ENCODE measurements around the gene SUMO3. TPM values are rescaled to one million over a fixed set of nuclear protein-coding genes. Genes with fewer than 3 reads are reported as not detected.

SUMO3 gene
- total RNA-seq, 5 donors from 2014 or later (not counting 1 experiment from before 2014, with no cell fraction given), result 49.1 to 77.1 (median 53.7) TPM

GRCh38 chr21:44837537-44837936 is 19.7 kb upstream of the SUMO3 start:
- DNase-seq, result no peak
- Mint-ChIP-seq H3K4me1 (no peaks in the 10 kb centered on the region), H3K36me3 (no peaks in the 10 kb centered on the region), H3K9me3 (no peaks in the 10 kb centered on the region), H3K4me3 (no peak overlapping the region), H3K27ac (no peak overlapping the region), H3K27me3 (peaks cover 0 to 14% of the 10 kb centered on the region in 2 donors)
- H3K36me3 ChIP-seq (ENCODE audit: control insufficient read depth in 2 of 2, extremely low read depth in 1 of 2, insufficient read depth in 1 of 2, low read length in 1 of 2), result no peaks in the 10 kb centered on the region
- ChIA-PET POLR2A (no interaction called here), CTCF (no interaction called here)
- ATAC-seq (replicated peaks in 1 of 4), result no peak
- no peaks in the 10 kb centered on the region for H3K9me3 ChIP-seq
- no peak overlapping the region for H3K27ac ChIP-seq (ENCODE audit: low read length)
- 93% methylated on average over 13 of the region's 13 CpGs for whole genome bisulfite sequencing (ENCODE audit: insufficient coverage)
- no peak overlapping the region for H3K4me3 ChIP-seq (ENCODE audit: control insufficient read depth in 1 of 2, extremely low read depth in 1 of 2, low read length in 1 of 2)
- H3K27me3 ChIP-seq (replicated peaks in 1 of 2; ENCODE audit: control insufficient read depth in 2 of 2, extremely low read depth in 1 of 2, insufficient read depth in 2 of 2, low read length in 1 of 2), result peaks cover 0 to 44% of the 10 kb centered on the region in 2 experiments
- H3K4me1 ChIP-seq (ENCODE audit: control insufficient read depth in 1 of 2, extremely low read depth in 1 of 2, insufficient read depth in 2 of 2, low read length in 2 of 2), result no peaks in the 10 kb centered on the region

- Mint-ChIP-seq H3K36me3 (no peaks in the 10 kb centered on the region), H3K9me3 (no peaks in the 10 kb centered on the region), H3K4me1 (no peaks in the 10 kb centered on the region), H3K4me3 (no peak overlapping the region), H3K27me3 (peaks cover 0 to 12% of the 10 kb centered on the region in 2 donors), H3K27ac (no peak overlapping the region)
- DNase-seq (no peak), ATAC-seq (replicated peaks in 1 of 4) (no peak)
- ChIA-PET CTCF (no interaction called here), POLR2A (no interaction called here)
- no peaks in the 10 kb centered on the region for H3K4me1 ChIP-seq (ENCODE audit: control insufficient read depth in 1 of 2, extremely low read depth in 1 of 2, insufficient read depth in 2 of 2, low read length in 2 of 2)
- H3K36me3 ChIP-seq (ENCODE audit: control insufficient read depth in 2 of 2, extremely low read depth in 1 of 2, insufficient read depth in 1 of 2, low read length in 1 of 2), result no peaks in the 10 kb centered on the region
- no peak overlapping the region for H3K27ac ChIP-seq (ENCODE audit: low read length)
- H3K4me3 ChIP-seq (ENCODE audit: control insufficient read depth in 1 of 2, extremely low read depth in 1 of 2, low read length in 1 of 2), result no peak overlapping the region
- H3K27me3 ChIP-seq (replicated peaks in 1 of 2; ENCODE audit: control insufficient read depth in 2 of 2, extremely low read depth in 1 of 2, insufficient read depth in 2 of 2, low read length in 1 of 2), result peaks cover 0 to 38% of the 10 kb centered on the region in 2 experiments
- no peaks in the 10 kb centered on the region for H3K9me3 ChIP-seq
- WGBS (ENCODE audit: insufficient coverage), result 90% methylated on average over 34 of the region's 37 CpGs
Observed at GRCh38 chr21:44836666-44837471, 19.0 kb upstream of the SUMO3 start.

- no peaks in the 10 kb centered on the region for H3K36me3 Mint-ChIP-seq
- Histone ChIP-seq H3K27ac (ENCODE audit: low read length) (no peak overlapping the region), H3K9me3 (no peaks in the 10 kb centered on the region), H3K36me3 (ENCODE audit: control insufficient read depth in 2 of 2, extremely low read depth in 1 of 2, insufficient read depth in 1 of 2, low read length in 1 of 2) (no peaks in the 10 kb centered on the region), H3K27me3 (replicated peaks in 1 of 2; ENCODE audit: control insufficient read depth in 2 of 2, extremely low read depth in 1 of 2, insufficient read depth in 2 of 2, low read length in 1 of 2) (peaks cover 0 to 34% of the 10 kb centered on the region in 2 experiments), H3K4me3 (ENCODE audit: control insufficient read depth in 1 of 2, extremely low read depth in 1 of 2, low read length in 1 of 2) (no peak overlapping the region), H3K4me1 (ENCODE audit: control insufficient read depth in 1 of 2, extremely low read depth in 1 of 2, insufficient read depth in 2 of 2, low read length in 2 of 2) (peaks cover under 1% of the 10 kb centered on the region in 2 experiments)
- H3K4me3 Mint-ChIP-seq, result no peak overlapping the region
- DNase-seq (no peak), ATAC-seq (replicated peaks in 1 of 4) (no peak)
- H3K27ac Mint-ChIP-seq, result no peak overlapping the region
- no peaks in the 10 kb centered on the region for H3K9me3 Mint-ChIP-seq
- H3K4me1 Mint-ChIP-seq, result peaks cover 2 to 3% (median 3%) of the 10 kb centered on the region in 3 donors
- peaks cover 0 to 10% of the 10 kb centered on the region in 2 donors for H3K27me3 Mint-ChIP-seq
- CTCF ChIA-PET, result no interaction called here
- POLR2A ChIA-PET, result no interaction called here
- 83% methylated on average over 3 of the region's 3 CpGs for WGBS (ENCODE audit: insufficient coverage)
Observed at GRCh38 chr21:44836349-44836665, 18.4 kb upstream of the SUMO3 start.

GRCh38 chr21:44835647-44835973 is 17.7 kb upstream of the SUMO3 start:
- no peak for DNase-seq
- H3K27ac Mint-ChIP-seq, result no peak overlapping the region
- ATAC-seq (replicated peaks in 1 of 4), result no peak
- Histone ChIP-seq H3K27ac (ENCODE audit: low read length) (no peak overlapping the region), H3K27me3 (replicated peaks in 1 of 2; ENCODE audit: control insufficient read depth in 2 of 2, extremely low read depth in 1 of 2, insufficient read depth in 2 of 2, low read length in 1 of 2) (peaks cover 0 to 28% of the 10 kb centered on the region in 2 experiments), H3K9me3 (no peaks in the 10 kb centered on the region), H3K36me3 (ENCODE audit: control insufficient read depth in 2 of 2, extremely low read depth in 1 of 2, insufficient read depth in 1 of 2, low read length in 1 of 2) (no peaks in the 10 kb centered on the region), H3K4me1 (ENCODE audit: control insufficient read depth in 1 of 2, extremely low read depth in 1 of 2, insufficient read depth in 2 of 2, low read length in 2 of 2) (peaks cover 2 to 3% of the 10 kb centered on the region in 2 experiments), H3K4me3 (ENCODE audit: control insufficient read depth in 1 of 2, extremely low read depth in 1 of 2, low read length in 1 of 2) (no peak overlapping the region)
- 76% methylated on average over 4 of the region's 8 CpGs for WGBS (ENCODE audit: insufficient coverage)
- H3K9me3 Mint-ChIP-seq, result no peaks in the 10 kb centered on the region
- ChIA-PET POLR2A (no interaction called here), CTCF (no interaction called here)
- H3K27me3 Mint-ChIP-seq, result peaks cover 0 to 6% of the 10 kb centered on the region in 2 donors
- H3K4me1 Mint-ChIP-seq, result peaks cover 8% of the 10 kb centered on the region in 3 donors
- H3K36me3 Mint-ChIP-seq, result no peaks in the 10 kb centered on the region
- H3K4me3 Mint-ChIP-seq, result no peak overlapping the region

GRCh38 chr21:44834951-44835646 is 17.2 kb upstream of the SUMO3 start:
- Mint-ChIP-seq H3K27me3 (peaks cover 0 to 5% of the 10 kb centered on the region in 2 donors), H3K9me3 (no peaks in the 10 kb centered on the region), H3K36me3 (no peaks in the 10 kb centered on the region), H3K27ac (no peak overlapping the region), H3K4me1 (peaks cover 8 to 11% (median 10%) of the 10 kb centered on the region in 3 donors), H3K4me3 (no peak overlapping the region)
- DNase-seq, result no peak
- Histone ChIP-seq H3K4me3 (ENCODE audit: control insufficient read depth in 1 of 2, extremely low read depth in 1 of 2, low read length in 1 of 2) (no peak overlapping the region), H3K27ac (ENCODE audit: low read length) (no peak overlapping the region), H3K27me3 (replicated peaks in 1 of 2; ENCODE audit: control insufficient read depth in 2 of 2, extremely low read depth in 1 of 2, insufficient read depth in 2 of 2, low read length in 1 of 2) (peaks cover 0 to 28% of the 10 kb centered on the region in 2 experiments), H3K36me3 (ENCODE audit: control insufficient read depth in 2 of 2, extremely low read depth in 1 of 2, insufficient read depth in 1 of 2, low read length in 1 of 2) (no peaks in the 10 kb centered on the region), H3K9me3 (no peaks in the 10 kb centered on the region), H3K4me1 (ENCODE audit: control insufficient read depth in 1 of 2, extremely low read depth in 1 of 2, insufficient read depth in 2 of 2, low read length in 2 of 2) (peaks cover 2 to 3% of the 10 kb centered on the region in 2 experiments)
- ChIA-PET CTCF (no interaction called here), POLR2A (no interaction called here)
- ATAC-seq (replicated peaks in 1 of 4), result no peak
- WGBS (ENCODE audit: insufficient coverage), result 89% methylated on average over 29 of the region's 29 CpGs

GRCh38 chr21:44834231-44834950 is 16.5 kb upstream of the SUMO3 start:
- H3K27me3 Mint-ChIP-seq, result peaks cover 0 to 2% of the 10 kb centered on the region in 2 donors
- no peaks in the 10 kb centered on the region for H3K36me3 Mint-ChIP-seq
- ChIA-PET CTCF (no interaction called here), POLR2A (no interaction called here)
- peaks cover 8 to 17% (median 10%) of the 10 kb centered on the region in 3 donors for H3K4me1 Mint-ChIP-seq
- 85% methylated on average over 25 of the region's 26 CpGs for WGBS (ENCODE audit: insufficient coverage)
- Histone ChIP-seq H3K4me3 (ENCODE audit: control insufficient read depth in 1 of 2, extremely low read depth in 1 of 2, low read length in 1 of 2) (no peak overlapping the region), H3K27me3 (replicated peaks in 1 of 2; ENCODE audit: control insufficient read depth in 2 of 2, extremely low read depth in 1 of 2, insufficient read depth in 2 of 2, low read length in 1 of 2) (peaks cover 0 to 28% of the 10 kb centered on the region in 2 experiments), H3K4me1 (ENCODE audit: control insufficient read depth in 1 of 2, extremely low read depth in 1 of 2, insufficient read depth in 2 of 2, low read length in 2 of 2) (peaks cover 2 to 3% of the 10 kb centered on the region in 2 experiments), H3K27ac (ENCODE audit: low read length) (no peak overlapping the region), H3K9me3 (no peaks in the 10 kb centered on the region), H3K36me3 (ENCODE audit: control insufficient read depth in 2 of 2, extremely low read depth in 1 of 2, insufficient read depth in 1 of 2, low read length in 1 of 2) (no peaks in the 10 kb centered on the region)
- no peak for ATAC-seq (replicated peaks in 1 of 4)
- no peak overlapping the region for H3K27ac Mint-ChIP-seq
- DNase-seq, result no peak
- no peaks in the 10 kb centered on the region for H3K9me3 Mint-ChIP-seq
- H3K4me3 Mint-ChIP-seq, result no peak overlapping the region

All from T-cell (primary cell).